Activated CD4-positive, alpha-beta T cell treated with anti-CD3 and anti-CD28 coated beads for 48 hours (primary cell): ENCODE results near the gene CYB5R2.
"Not testable (repeated sequence)": the region's sequence is repeated elsewhere in the genome, so short reads cannot be mapped to it uniquely, and the experiment has no call there.

Source experiments
- DNase-seq: peaks from one replicate; pipeline ENCODE4 v3.0.0-alpha.2; 2020

CYB5R2 gene

GRCh38 chr11:7668464-7668863 is 4.8 kb downstream of the CYB5R2 start:
- no peak for DNase-seq

GRCh38 chr11:7667460-7667859 is 5.8 kb downstream of the CYB5R2 start:
- no peak for DNase-seq

GRCh38 chr11:7666292-7666866 is 6.9 kb downstream of the CYB5R2 start:
- DNase-seq: no peak

GRCh38 chr11:7665473-7666291 is 7.6 kb downstream of the CYB5R2 start:
- peak; percentile 88 for DNase-seq

- DNase-seq: no peak
Observed at GRCh38 chr11:7664867-7665266, 8.4 kb downstream of the CYB5R2 start.

- DNase-seq: not testable (repeated sequence)
Observed at GRCh38 chr11:7663531-7663930, 9.8 kb downstream of the CYB5R2 start.

GRCh38 chr11:7657306-7658025 is 15.8 kb downstream of the CYB5R2 start:
- DNase-seq: no peak

GRCh38 chr11:7656704-7657103 is 16.6 kb downstream of the CYB5R2 start:
- DNase-seq: no peak

- DNase-seq: no peak
Observed at GRCh38 chr11:7655253-7656217, 17.8 kb downstream of the CYB5R2 start.

GRCh38 chr11:7654195-7654705 is 19.1 kb downstream of the CYB5R2 start:
- DNase-seq: no peak

- no peak for DNase-seq
Observed at GRCh38 chr11:7651700-7652099, 21.6 kb downstream of the CYB5R2 start.

GRCh38 chr11:7651140-7651551 is 22.2 kb downstream of the CYB5R2 start:
- no peak for DNase-seq

GRCh38 chr11:7648264-7648663 is 25.0 kb downstream of the CYB5R2 start:
- DNase-seq: no peak

- DNase-seq: no peak
Observed at GRCh38 chr11:7646866-7647265, 26.4 kb downstream of the CYB5R2 start.

- no peak for DNase-seq
Observed at GRCh38 chr11:7645206-7645605, 28.1 kb downstream of the CYB5R2 start.

GRCh38 chr11:7643314-7643713 is 30.0 kb downstream of the CYB5R2 start:
- no peak for DNase-seq

- no peak for DNase-seq
Observed at GRCh38 chr11:7642747-7643146, 30.6 kb downstream of the CYB5R2 start.

- no peak for DNase-seq
Observed at GRCh38 chr11:7640816-7641215, 32.5 kb downstream of the CYB5R2 start.

- DNase-seq: no peak
Observed at GRCh38 chr11:7639643-7640025, 33.7 kb downstream of the CYB5R2 start.

GRCh38 chr11:7638710-7639642 is 34.3 kb downstream of the CYB5R2 start:
- DNase-seq: no peak

GRCh38 chr11:7637447-7638157 is 35.7 kb downstream of the CYB5R2 start:
- DNase-seq: no peak
